Smooth muscle cell (in vitro differentiated cells): ENCODE results near the gene IFNE. TPM values are rescaled to one million over a fixed set of nuclear protein-coding genes. Genes with fewer than 3 reads are reported as not detected.
A peak's percentile ranks its signal among the peaks of the same experiment; 100 is the strongest.

Source experiments
- DNase-seq: peaks from one replicate; lab custom pipeline; 2025; ENCODE audit not compliant: unreplicated experiment; lab: John Stamatoyannopoulos, UW
- H2AFZ ChIP-seq: fragments of 200-600 bp; sonication (generic); 2 replicates; pipeline ENCODE4 v1.6.0; 2016; ENCODE audit warnings: antibody characterized with exemption, low read depth, mild to moderate bottlenecking
- H3F3A ChIP-seq: fragments of 200-600 bp; sonication (generic); 2 replicates; pipeline ENCODE4 v1.6.0; 2017; ENCODE audit warnings: antibody characterized with exemption, low read depth
- H3K27ac ChIP-seq: fragments of 200-600 bp; sonication (generic); 2 replicates; pipeline ENCODE4 v1.5.1; 2016; ENCODE audit warnings: low read depth, mild to moderate bottlenecking
- H3K27me3 ChIP-seq: fragments of 200-600 bp; sonication (generic); 2 replicates; pipeline ENCODE4 v1.6.1; 2016; ENCODE audit warnings: low read depth, mild to moderate bottlenecking
- H3K36me3 ChIP-seq: fragments of 200-600 bp; sonication (generic); 2 replicates; pipeline ENCODE4 v1.5.1; 2016; ENCODE audit warnings: low read depth
- H3K4me1 ChIP-seq: fragments of 200-600 bp; sonication (generic); 2 replicates; pipeline ENCODE4 v1.5.1; 2016; ENCODE audit warnings: low read depth
- H3K4me2 ChIP-seq: fragments of 200-600 bp; sonication (generic); 2 replicates; pipeline ENCODE4 v1.6.0; 2016; ENCODE audit warnings: mild to moderate bottlenecking
- H3K4me3 ChIP-seq: fragments of 200-600 bp; sonication (generic); 2 replicates; pipeline ENCODE4 v1.5.1; 2016; ENCODE audit warnings: mild to moderate bottlenecking
- H3K79me2 ChIP-seq: fragments of 200-600 bp; sonication (generic); 2 replicates; pipeline ENCODE4 v1.6.0; 2016; ENCODE audit warnings: low read depth, mild to moderate bottlenecking
- H3K9ac ChIP-seq: fragments of 200-600 bp; sonication (generic); 2 replicates; pipeline ENCODE4 v1.6.0; 2016; ENCODE audit warnings: low read depth
- H3K9me3 ChIP-seq: fragments of 200-600 bp; sonication (generic); replicated peaks from 2 replicates; pipeline ENCODE4 v1.5.1; 2016; ENCODE audit warnings: low read depth
- H4K20me1 ChIP-seq: fragments of 200-600 bp; sonication (generic); 2 replicates; pipeline ENCODE4 v1.6.0; 2016; ENCODE audit warnings: low read depth
- WGBS: methylation state at CpG from one replicate; pipeline ENCODE4 v1.1.7; 2016; ENCODE audit warnings: low lambda C conversion rate; 5-methylcytosine and 5-hydroxymethylcytosine counted together
- polyA plus RNA-seq: library from polyadenylated mRNA; unstranded; fragments of >200 nt; fragmentation: Nextera tagmentation; extraction: Ambion mirVana; gene quantifications from 2 replicates; pipeline ENCODE4 v1.2.1, GENCODE V29; 2016
- total RNA-seq: library from RNA; depleted of rRNA; stranded (reverse); fragments of >200 nt; gene quantifications from 2 replicates; pipeline ENCODE4 v1.2.3, GENCODE V29; 2014
- TF ChIP-seq, protein P1 (sequence below): fragments of 200-600 bp; sonication (generic); IDR thresholded peaks from 2 replicates; pipeline ENCODE4 v1.5.1; 2017; ENCODE audit warnings: borderline replicate concordance, mild to moderate bottlenecking, antibody characterized with exemption; ENCODE audit not compliant: insufficient read depth, poor library complexity, severe bottlenecking

IFNE gene
- total and polyA plus RNA-seq, 2 experiments from 2014 or later = 1.2 TPM; not detected in 1

DNA sequence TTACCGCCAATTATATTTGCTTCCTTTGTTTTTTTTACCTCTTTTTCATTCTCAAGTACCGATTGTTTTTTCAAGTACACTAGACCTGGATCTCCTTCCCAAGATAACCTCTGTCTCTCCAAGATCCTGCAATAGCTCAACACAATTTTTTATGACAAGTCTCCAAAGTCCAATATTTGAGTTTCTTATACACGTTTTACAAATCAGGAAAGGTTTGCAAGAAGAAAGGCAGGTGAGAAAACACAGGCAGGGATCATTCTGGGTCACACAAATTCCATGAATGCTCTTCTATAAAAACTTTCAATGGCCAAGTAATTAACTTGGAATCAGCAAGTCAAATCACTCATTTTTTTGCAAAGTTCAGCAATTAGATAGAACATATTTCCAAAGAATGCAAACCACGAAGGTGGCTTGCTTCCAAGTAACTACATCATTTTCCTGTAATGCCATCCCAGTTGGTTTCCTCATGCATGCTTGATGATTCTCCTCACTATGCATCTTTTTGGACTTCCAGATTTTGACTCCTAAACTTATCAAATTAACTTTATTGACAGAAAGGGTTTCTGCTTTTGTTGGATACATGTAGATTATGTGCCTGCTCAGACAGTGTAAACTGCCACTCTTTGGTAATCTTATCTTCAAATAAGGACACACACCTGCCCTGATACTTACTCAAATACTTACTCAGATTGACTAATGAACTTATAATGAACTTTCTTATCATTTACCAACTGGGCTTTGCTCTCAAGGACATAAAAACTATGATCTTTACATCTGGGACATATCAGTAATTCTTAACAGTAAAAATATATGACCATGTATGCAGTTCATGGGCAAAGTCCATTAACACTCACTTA is 24.7 kb upstream of the IFNE start:
- TF ChIP-seq, protein P1, sequence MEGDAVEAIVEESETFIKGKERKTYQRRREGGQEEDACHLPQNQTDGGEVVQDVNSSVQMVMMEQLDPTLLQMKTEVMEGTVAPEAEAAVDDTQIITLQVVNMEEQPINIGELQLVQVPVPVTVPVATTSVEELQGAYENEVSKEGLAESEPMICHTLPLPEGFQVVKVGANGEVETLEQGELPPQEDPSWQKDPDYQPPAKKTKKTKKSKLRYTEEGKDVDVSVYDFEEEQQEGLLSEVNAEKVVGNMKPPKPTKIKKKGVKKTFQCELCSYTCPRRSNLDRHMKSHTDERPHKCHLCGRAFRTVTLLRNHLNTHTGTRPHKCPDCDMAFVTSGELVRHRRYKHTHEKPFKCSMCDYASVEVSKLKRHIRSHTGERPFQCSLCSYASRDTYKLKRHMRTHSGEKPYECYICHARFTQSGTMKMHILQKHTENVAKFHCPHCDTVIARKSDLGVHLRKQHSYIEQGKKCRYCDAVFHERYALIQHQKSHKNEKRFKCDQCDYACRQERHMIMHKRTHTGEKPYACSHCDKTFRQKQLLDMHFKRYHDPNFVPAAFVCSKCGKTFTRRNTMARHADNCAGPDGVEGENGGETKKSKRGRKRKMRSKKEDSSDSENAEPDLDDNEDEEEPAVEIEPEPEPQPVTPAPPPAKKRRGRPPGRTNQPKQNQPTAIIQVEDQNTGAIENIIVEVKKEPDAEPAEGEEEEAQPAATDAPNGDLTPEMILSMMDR = no peak
- H3K9ac ChIP-seq = no peak overlapping the region

GRCh38 chr9:21505425-21506179 is 23.5 kb upstream of the IFNE start:
- TF ChIP-seq, protein P1 = no peak
- no peak for DNase-seq
- Histone ChIP-seq H3K36me3 (no peaks in the 10 kb centered on the region), H3K4me3 (no peak overlapping the region), H3K4me1 (no peaks in the 10 kb centered on the region), H2AFZ (no peak overlapping the region), H3K27me3 (no peaks in the 10 kb centered on the region), H3K79me2 (peaks cover 22% of the 10 kb centered on the region), H3K27ac (no peak overlapping the region), H4K20me1 (peaks cover 9% of the 10 kb centered on the region), H3K4me2 (no peak overlapping the region), H3K9me3 (no peaks in the 10 kb centered on the region), H3K9ac (no peak overlapping the region), H3F3A (peaks cover 3% of the 10 kb centered on the region)
- WGBS = 91% methylated on average over 10 of the region's 10 CpGs

More for the DNA sequence above, 24.7 kb upstream of the IFNE start:
- H3K9me3 ChIP-seq = no peaks in the 10 kb centered on the region
- H4K20me1 ChIP-seq = peaks cover 14% of the 10 kb centered on the region
- H2AFZ ChIP-seq = no peak overlapping the region
- H3K27me3 ChIP-seq = no peaks in the 10 kb centered on the region
- peak overlapping the region; percentile 40 for H3K4me2 ChIP-seq
- no peak for DNase-seq
- H3K36me3 ChIP-seq = no peaks in the 10 kb centered on the region
- H3K27ac ChIP-seq = peak overlapping the region; percentile 14
- H3F3A ChIP-seq = peaks cover 3% of the 10 kb centered on the region
- H3K4me1 ChIP-seq = no peaks in the 10 kb centered on the region
- 55% methylated on average over 4 of the region's 4 CpGs for WGBS
- H3K4me3 ChIP-seq = no peak overlapping the region
- peaks cover 31% of the 10 kb centered on the region for H3K79me2 ChIP-seq

- Histone ChIP-seq H3F3A (peaks cover 3% of the 10 kb centered on the region), H3K27ac (no peak overlapping the region), H3K79me2 (peaks cover 16% of the 10 kb centered on the region), H3K4me1 (no peaks in the 10 kb centered on the region), H3K9me3 (no peaks in the 10 kb centered on the region), H4K20me1 (peaks cover 9% of the 10 kb centered on the region), H2AFZ (no peak overlapping the region), H3K36me3 (no peaks in the 10 kb centered on the region), H3K4me3 (no peak overlapping the region), H3K9ac (no peak overlapping the region), H3K4me2 (no peak overlapping the region), H3K27me3 (no peaks in the 10 kb centered on the region)
- TF ChIP-seq, protein P1 = no peak
- DNase-seq = no peak
Measured at GRCh38 chr9:21504894-21505293, 22.8 kb upstream of the IFNE start.
